GM18907 (cell line): ENCODE measurements around the gene DLGAP5.
A peak's percentile ranks its signal among the peaks of the same experiment; 100 is the strongest.

Experiments
- ATAC-seq: cut with Tn5 transposase; IDR thresholded peaks from one replicate; pipeline ENCODE4 v1.9.1; 2021; ENCODE audit warnings: mild to moderate bottlenecking, moderate library complexity; ENCODE audit not compliant: unreplicated experiment

The DLGAP5 gene

GRCh38 chr14:55191203-55192053 is at the start of gene DLGAP5:
Gene DLGAP5 (minus strand): TSS chr14:55191585. CDS start chr14:55189179, 2,406 bp downstream.
- peak; percentile 96 for ATAC-seq

GRCh38 chr14:55240526-55241178 is 49.3 kb upstream of the DLGAP5 start:
- no peak for ATAC-seq

- ATAC-seq = no peak
Observed at GRCh38 chr14:55239320-55239719, 47.9 kb upstream of the DLGAP5 start.

DNA sequence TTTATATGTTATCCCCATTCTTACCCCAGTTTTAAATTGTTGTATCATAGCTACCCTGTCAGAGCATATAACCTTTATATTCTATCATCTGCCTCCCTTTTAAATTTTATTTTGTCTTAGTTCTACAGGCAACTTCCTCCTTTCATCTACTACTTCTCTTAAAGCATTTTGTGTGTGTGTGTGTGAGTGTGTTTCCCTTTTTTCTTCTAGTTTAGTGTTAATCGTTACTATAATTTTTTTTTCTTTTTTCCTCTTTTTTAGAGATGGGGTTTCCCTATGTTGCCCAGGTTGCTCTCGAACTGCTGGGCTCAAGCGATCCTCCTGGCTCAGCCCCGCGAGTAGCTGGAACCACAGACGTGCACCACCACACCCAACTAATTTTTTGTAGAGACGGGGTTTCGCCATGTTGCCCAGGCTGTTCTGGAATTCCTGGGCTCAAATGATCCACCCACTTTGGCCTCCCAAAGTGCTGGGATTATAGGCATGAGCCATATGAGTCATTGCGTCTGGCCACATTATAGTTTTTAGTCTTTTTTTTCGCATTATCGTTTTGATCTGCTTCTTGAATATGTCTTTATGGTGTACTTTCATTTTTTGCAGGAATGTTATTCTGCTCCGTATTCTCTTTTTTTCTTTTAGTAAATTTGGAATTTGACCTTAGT is 46.8 kb upstream of the DLGAP5 start:
- no peak for ATAC-seq

DNA sequence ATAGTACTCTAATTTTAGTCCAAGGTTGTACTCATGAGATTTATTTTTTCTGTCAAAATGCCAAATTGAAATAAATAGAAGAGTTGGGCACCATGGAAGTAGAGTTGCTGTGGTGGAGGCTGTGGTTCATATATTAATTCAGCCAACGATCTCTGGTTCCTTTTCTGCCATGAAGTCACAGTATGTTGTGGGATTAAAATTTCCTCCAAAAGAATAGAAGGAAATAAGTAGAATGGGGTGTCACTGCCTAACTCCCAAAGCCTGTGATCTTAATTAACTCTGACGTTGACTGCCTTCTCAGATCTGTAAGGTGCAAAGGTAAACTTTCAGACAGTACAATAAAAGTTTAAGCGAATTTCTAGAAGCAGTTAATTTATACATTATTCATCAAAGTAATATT is 42.2 kb upstream of the DLGAP5 start:
- no peak for ATAC-seq

DNA sequence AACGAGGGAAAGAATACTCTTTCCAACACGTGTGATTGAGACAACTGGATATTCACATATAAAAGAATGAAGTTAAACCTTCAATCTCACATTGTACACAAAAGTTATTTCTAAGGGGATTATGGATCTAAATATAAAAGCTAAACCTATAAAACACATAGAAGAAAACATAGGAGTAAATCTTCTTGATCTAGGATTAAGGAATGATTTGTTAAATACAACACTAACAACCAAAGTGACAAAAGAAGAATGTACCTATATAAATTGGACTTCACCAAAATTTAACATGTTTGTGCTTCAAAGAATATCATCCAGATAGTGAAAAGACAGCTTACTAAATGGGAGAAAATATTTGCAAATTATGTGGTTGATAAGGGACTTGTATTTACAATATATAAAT is 36.9 kb upstream of the DLGAP5 start:
- no peak for ATAC-seq

DNA sequence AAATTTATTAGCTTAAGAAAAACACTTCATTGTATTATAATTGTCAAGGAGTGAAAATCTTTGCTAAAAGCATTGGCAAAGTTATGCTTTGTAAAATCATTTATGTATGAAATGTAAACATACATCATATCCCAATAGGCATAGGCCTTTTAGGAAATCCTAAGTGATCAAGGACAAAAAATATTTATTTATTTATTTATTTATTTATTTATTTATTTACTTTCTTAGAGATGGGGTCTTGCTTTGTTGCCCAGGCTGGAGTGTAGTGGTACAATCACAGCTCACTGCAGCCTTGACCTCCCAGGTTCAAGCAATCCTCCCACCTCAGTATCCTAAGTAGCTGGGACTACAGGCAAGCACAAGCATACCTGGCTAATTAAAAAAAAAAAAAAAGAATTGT is 32.0 kb upstream of the DLGAP5 start:
- no peak for ATAC-seq

- no peak for ATAC-seq
Observed at GRCh38 chr14:55221968-55222367, 30.6 kb upstream of the DLGAP5 start.

- ATAC-seq = no peak
Observed at GRCh38 chr14:55221186-55221585, 29.8 kb upstream of the DLGAP5 start.

DNA sequence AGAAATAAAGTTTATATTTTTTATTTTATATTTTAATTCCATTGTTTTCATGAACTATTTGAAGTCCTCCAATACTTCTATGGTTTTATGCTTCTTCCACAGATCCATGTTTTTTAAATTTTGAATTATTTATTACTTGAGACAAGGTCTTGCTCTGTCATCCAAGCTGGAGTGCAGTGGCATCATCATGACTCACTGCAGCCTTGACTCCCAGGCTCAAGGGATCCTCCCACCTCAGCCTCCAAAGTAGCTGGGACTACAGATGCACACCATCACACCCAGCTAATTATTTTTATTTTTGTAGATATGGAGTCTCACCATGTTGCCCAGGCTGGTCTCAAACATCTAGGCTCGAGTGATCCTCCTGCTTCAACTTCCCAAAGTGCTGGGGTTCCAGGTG is 28.8 kb upstream of the DLGAP5 start:
- no peak for ATAC-seq

DNA sequence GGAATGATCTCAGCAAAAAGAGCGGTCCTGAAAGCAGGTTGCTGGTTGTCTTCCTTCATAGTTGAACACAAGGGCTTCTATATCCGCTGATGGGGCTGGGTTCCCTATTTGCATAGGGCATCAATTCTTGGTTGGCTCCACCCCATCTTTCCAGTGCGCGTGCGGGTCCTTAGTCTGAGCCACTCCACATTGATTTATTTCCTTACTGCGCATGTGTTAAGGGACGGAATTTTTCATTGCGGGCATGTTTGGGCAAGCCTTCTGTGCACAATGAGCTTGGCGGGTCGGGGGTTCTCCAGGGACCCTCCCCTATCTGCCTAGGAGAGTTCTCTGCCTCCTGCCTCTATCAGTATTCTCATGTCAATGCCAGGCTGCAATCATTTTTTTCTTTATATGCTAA is 21.2 kb upstream of the DLGAP5 start:
- no peak for ATAC-seq

DNA sequence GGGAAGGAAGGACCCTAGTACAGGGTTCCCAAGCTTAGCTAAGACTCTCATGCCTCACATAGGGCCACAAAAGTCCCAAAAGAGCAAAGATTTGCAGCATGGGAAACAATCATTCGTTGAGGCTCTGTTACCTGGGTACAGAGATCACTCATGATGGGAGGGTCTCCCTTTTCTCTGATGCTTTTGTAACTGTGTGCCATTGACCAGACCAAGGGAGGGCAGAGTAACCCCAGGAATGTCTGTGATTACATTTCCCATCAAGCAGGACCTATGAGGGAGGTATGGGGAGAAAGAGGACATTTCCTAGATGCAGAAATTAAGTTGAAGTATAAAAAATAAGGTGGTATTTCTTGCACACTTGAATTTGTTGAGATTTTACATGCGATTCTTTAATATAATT is 16.4 kb upstream of the DLGAP5 start:
- no peak for ATAC-seq

DNA sequence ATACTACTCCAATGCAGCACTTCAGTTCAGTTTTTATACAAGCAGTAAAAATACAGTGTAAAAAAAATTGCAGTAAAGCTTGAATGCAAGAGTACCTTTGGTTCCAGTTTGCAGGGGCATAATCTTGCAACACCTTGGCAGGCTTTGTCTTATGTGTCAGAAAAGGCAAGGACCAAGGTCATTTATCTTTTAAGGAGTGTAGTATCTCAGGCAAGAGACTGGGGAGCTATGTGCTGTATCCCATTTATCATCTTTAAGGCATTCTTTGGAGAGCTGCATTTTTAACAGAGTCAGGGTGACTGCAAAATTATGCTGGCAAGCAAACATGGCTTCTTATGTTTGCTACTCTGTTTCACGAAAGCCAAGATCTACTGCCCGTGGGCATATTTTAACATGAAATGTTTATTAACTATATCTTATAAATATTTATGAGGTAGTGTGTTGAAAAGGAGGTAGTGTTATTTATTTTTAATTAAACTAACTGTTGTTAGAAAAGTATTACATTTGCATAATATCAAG is 14.8 kb upstream of the DLGAP5 start:
- ATAC-seq = no peak

GRCh38 chr14:55201219-55202101 is 10.1 kb upstream of the DLGAP5 start:
- no peak for ATAC-seq

DNA sequence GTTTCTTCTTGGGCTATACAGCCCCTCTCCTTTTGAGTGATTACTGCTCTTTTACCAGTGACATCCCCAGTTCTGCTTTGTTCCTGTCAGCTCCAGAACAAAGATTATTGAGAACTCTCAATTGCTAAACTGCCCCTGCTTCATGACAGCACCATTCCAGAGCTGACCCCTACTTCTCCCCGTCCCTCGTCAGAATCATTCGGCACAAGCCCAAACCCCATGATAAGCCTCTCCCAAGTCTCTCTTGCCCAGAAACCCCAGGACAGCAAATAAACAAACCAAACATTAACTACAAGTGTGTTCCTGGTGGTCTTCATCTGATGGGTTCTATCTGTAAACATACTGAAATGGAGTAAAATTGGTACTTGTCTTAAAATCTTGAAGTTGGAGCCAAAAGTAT is 9.3 kb upstream of the DLGAP5 start:
- no peak for ATAC-seq

- no peak for ATAC-seq
Observed at GRCh38 chr14:55198749-55199148, 7.4 kb upstream of the DLGAP5 start.

GRCh38 chr14:55194656-55195355 is 3.4 kb upstream of the DLGAP5 start:
- no peak for ATAC-seq

DNA sequence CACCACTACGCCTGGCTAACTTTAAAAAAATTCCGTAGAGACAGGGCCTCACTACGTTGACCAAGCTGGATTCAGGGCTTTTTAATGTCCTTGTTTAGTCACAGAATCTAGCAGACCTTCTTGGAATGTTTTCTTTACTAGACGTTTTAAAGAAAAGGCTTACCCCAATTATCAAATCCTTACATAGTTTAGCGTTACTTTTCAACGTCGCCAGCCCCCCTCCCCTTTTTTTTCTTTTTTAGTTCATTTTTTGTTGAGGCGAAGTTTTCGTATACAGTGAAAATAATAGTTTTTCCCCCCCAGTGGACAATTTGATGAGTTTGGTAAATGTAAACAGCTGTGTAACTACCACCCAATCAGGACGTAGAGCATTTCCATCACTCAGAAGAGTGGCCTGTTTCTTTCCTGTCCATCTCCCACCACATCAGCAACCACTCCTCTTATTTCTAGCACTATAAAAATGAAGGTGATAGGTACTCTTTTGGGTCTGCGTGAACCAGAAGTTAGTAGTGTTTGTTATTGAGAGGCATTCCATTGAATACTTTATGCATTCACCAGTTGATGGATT is 753 bp upstream of the DLGAP5 start:
- no peak for ATAC-seq

GRCh38 chr14:55190906-55191202 is 531 bp downstream of the DLGAP5 start:
- ATAC-seq = no peak
